ENCODE results near the gene LRRC59.
"Not testable (repeated sequence)": the region's sequence is repeated elsewhere in the genome, so short reads cannot be mapped to it uniquely, and the experiment has no call there.

LRRC59 gene

GRCh38 chr17:50346313-50347116, 50.8 kb downstream of the LRRC59 start:
- no peak for DNase-seq (ENCODE audit: low read depth)

- DNase-seq (ENCODE audit: low read depth) = no peak
Observed at GRCh38 chr17:50345432-50346312, 51.7 kb downstream of the LRRC59 start, which contains the start of gene XYLT2. Gene XYLT2, plus strand, starts transcription at chr17:50346126. Its CDS starts 15 bp downstream, at chr17:50346141.

- no peak for DNase-seq (ENCODE audit: low read depth)
Observed at GRCh38 chr17:50344731-50345365, 52.5 kb downstream of the LRRC59 start.

GRCh38 chr17:50339381-50339780, 57.9 kb downstream of the LRRC59 start:
- DNase-seq (ENCODE audit: low read depth) = no peak

- no peak for DNase-seq (ENCODE audit: low read depth)
Observed at GRCh38 chr17:50338645-50339044, 58.7 kb downstream of the LRRC59 start.

- DNase-seq (ENCODE audit: low read depth) = no peak
Observed at GRCh38 chr17:50337956-50338355, 59.4 kb downstream of the LRRC59 start.

GRCh38 chr17:50333291-50334057, 63.8 kb downstream of the LRRC59 start:
- DNase-seq (ENCODE audit: low read depth) = not testable (repeated sequence)

GRCh38 chr17:50332196-50332595, 65.1 kb downstream of the LRRC59 start:
- DNase-seq (ENCODE audit: low read depth) = no peak
